ENCODE results near the gene LDB2.

Gene LDB2

GRCh38 chr4:16607241-16608066 is 291.0 kb downstream of the LDB2 start:
- DNase-seq (ENCODE audit: low read depth in 1 of 2, low spot score in 1 of 2), result no peak

GRCh38 chr4:16606691-16607090 is 291.8 kb downstream of the LDB2 start:
- DNase-seq (ENCODE audit: low read depth in 1 of 2, low spot score in 1 of 2), result no peak

GRCh38 chr4:16603178-16603577 is 295.3 kb downstream of the LDB2 start:
- DNase-seq (ENCODE audit: low read depth in 1 of 2, low spot score in 1 of 2), result no peak

GRCh38 chr4:16598597-16599206 is 299.7 kb downstream of the LDB2 start:
- no peak for DNase-seq (ENCODE audit: low read depth in 1 of 2, low spot score in 1 of 2)

- no peak for DNase-seq (ENCODE audit: low read depth in 1 of 2, low spot score in 1 of 2)
Observed at GRCh38 chr4:16597845-16598596, 300.4 kb downstream of the LDB2 start.

GRCh38 chr4:16597443-16597842 is 301.0 kb downstream of the LDB2 start:
- no peak for DNase-seq (ENCODE audit: low read depth in 1 of 2, low spot score in 1 of 2)

GRCh38 chr4:16596267-16596666 is 302.2 kb downstream of the LDB2 start:
- DNase-seq (ENCODE audit: low read depth in 1 of 2, low spot score in 1 of 2), result no peak

GRCh38 chr4:16594128-16594527 is 304.3 kb downstream of the LDB2 start:
- DNase-seq (ENCODE audit: low read depth in 1 of 2, low spot score in 1 of 2), result no peak

GRCh38 chr4:16593386-16593785 is 305.1 kb downstream of the LDB2 start:
- no peak for DNase-seq (ENCODE audit: low read depth in 1 of 2, low spot score in 1 of 2)

GRCh38 chr4:16591272-16591826 is 307.1 kb downstream of the LDB2 start:
- DNase-seq (ENCODE audit: low read depth in 1 of 2, low spot score in 1 of 2), result no peak

GRCh38 chr4:16590797-16591196 is 307.6 kb downstream of the LDB2 start:
- no peak for DNase-seq (ENCODE audit: low read depth in 1 of 2, low spot score in 1 of 2)

- no peak for DNase-seq (ENCODE audit: low read depth in 1 of 2, low spot score in 1 of 2)
Observed at GRCh38 chr4:16588651-16589050, 309.8 kb downstream of the LDB2 start.

GRCh38 chr4:16588149-16588548 is 310.3 kb downstream of the LDB2 start:
- DNase-seq (ENCODE audit: low read depth in 1 of 2, low spot score in 1 of 2), result no peak

GRCh38 chr4:16585053-16585452 is 313.4 kb downstream of the LDB2 start:
- DNase-seq (ENCODE audit: low read depth in 1 of 2, low spot score in 1 of 2), result no peak

- no peak for DNase-seq (ENCODE audit: low read depth in 1 of 2, low spot score in 1 of 2)
Observed at GRCh38 chr4:16583764-16584163, 314.7 kb downstream of the LDB2 start.

GRCh38 chr4:16582526-16582925 is 315.9 kb downstream of the LDB2 start:
- no peak for DNase-seq (ENCODE audit: low read depth in 1 of 2, low spot score in 1 of 2)

GRCh38 chr4:16582036-16582435 is 316.4 kb downstream of the LDB2 start:
- DNase-seq (ENCODE audit: low read depth in 1 of 2, low spot score in 1 of 2), result no peak

GRCh38 chr4:16581117-16581516 is 317.3 kb downstream of the LDB2 start:
- no peak for DNase-seq (ENCODE audit: low read depth in 1 of 2, low spot score in 1 of 2)

GRCh38 chr4:16580514-16580913 is 317.9 kb downstream of the LDB2 start:
- no peak for DNase-seq (ENCODE audit: low read depth in 1 of 2, low spot score in 1 of 2)

- no peak for DNase-seq (ENCODE audit: low read depth in 1 of 2, low spot score in 1 of 2)
Observed at GRCh38 chr4:16579866-16580265, 318.6 kb downstream of the LDB2 start.

- DNase-seq (ENCODE audit: low read depth in 1 of 2, low spot score in 1 of 2), result no peak
Observed at GRCh38 chr4:16577177-16577576, 321.3 kb downstream of the LDB2 start.

GRCh38 chr4:16574981-16575380 is 323.5 kb downstream of the LDB2 start:
- DNase-seq (ENCODE audit: low read depth in 1 of 2, low spot score in 1 of 2), result no peak
